IMR-90 (cell line): ENCODE results near the gene OR56B4. TPM values are rescaled to one million over a fixed set of nuclear protein-coding genes. Genes with fewer than 3 reads are reported as not detected.

Experiments used
- ATAC-seq: fragments of 200-7000 bp; cut with Tn5 transposase; 2 replicates; pipeline ENCODE4 v1.9.1; 2020; ENCODE audit warnings: low read depth, mild to moderate bottlenecking, moderate library complexity
- BruUV-seq: library from RNA; stranded (reverse); fragments of 400-500 nt; replicated peaks from 2 replicates; lab custom pipeline; 2021; lab: Mats Ljungman, UMichigan
- CTCF ChIA-PET: fragments of 300-600 bp; formaldehyde crosslinking; extraction: SDS; loops from one replicate; lab custom pipeline; 2021; ENCODE audit warnings: antibody characterized with exemption; lab: Yijun Ruan, JAX
- POLR2A ChIA-PET: fragments of 300-600 bp; sonication (Branson Sonifier 250); formaldehyde crosslinking; loops from one replicate; lab custom pipeline; 2022; ENCODE audit warnings: antibody characterized with exemption; ENCODE audit not compliant: unreplicated experiment; lab: Charles Lee
- DNase-seq: peaks from one replicate; pipeline ENCODE4 v3.0.0; 2013
- H2AFZ ChIP-seq: replicated peaks from 2 replicates; pipeline ENCODE3; 2013; ENCODE audit warnings: low read length, mild to moderate bottlenecking; ENCODE audit not compliant: poor library complexity
- H2AK5ac ChIP-seq: 2 replicates; pipeline ENCODE4 v1.6.1; 2013; ENCODE audit warnings: low read depth, low read length, inconsistent platforms
- H2AK9ac ChIP-seq: replicated peaks from 2 replicates; pipeline ENCODE3; 2013; ENCODE audit warnings: mild to moderate bottlenecking, low read depth, low read length, moderate library complexity; ENCODE audit not compliant: poor library complexity
- H2BK120ac ChIP-seq: 2 replicates; pipeline ENCODE4 v1.6.1; 2013; ENCODE audit warnings: low read depth, low read length, inconsistent platforms
- H2BK15ac ChIP-seq: 3 replicates; pipeline ENCODE4 v1.6.1; 2013; ENCODE audit warnings: low read depth, low read length, inconsistent platforms
- H2BK20ac ChIP-seq: 2 replicates; pipeline ENCODE4 v1.6.1; 2013; ENCODE audit warnings: low read depth, mild to moderate bottlenecking, inconsistent platforms, low read length, moderate library complexity
- H2BK5ac ChIP-seq: 2 replicates; pipeline ENCODE4 v1.6.1; 2013; ENCODE audit warnings: mild to moderate bottlenecking, low read depth, low read length, inconsistent platforms; ENCODE audit not compliant: poor library complexity, severe bottlenecking
- H3K14ac ChIP-seq: replicated peaks from 2 replicates; pipeline ENCODE4 v1.6.1; 2013; ENCODE audit warnings: low read depth, low read length, inconsistent platforms
- H3K18ac ChIP-seq: 2 replicates; pipeline ENCODE4 v1.6.1; 2013; ENCODE audit warnings: low read depth, low read length, control low read depth
- H3K23ac ChIP-seq: 2 replicates; pipeline ENCODE4 v1.6.1; 2013; ENCODE audit warnings: low read depth, low read length, inconsistent platforms
- H3K27ac ChIP-seq: 2 replicates; pipeline ENCODE4 v1.5.1; 2013; ENCODE audit warnings: mild to moderate bottlenecking, control low read depth, low read length; ENCODE audit not compliant: insufficient read depth
- H3K27me3 ChIP-seq: 2 replicates; pipeline ENCODE4 v1.6.1; 2013; ENCODE audit warnings: low read length; ENCODE audit not compliant: control insufficient read depth, insufficient read depth
- H3K36me3 ChIP-seq: 2 replicates; pipeline ENCODE4 v1.6.1; 2013; ENCODE audit warnings: low read length, mixed read lengths; ENCODE audit not compliant: control insufficient read depth, insufficient read depth
- H3K4ac ChIP-seq: 2 replicates; pipeline ENCODE4 v1.6.1; 2013; ENCODE audit warnings: low read depth, low read length, inconsistent platforms
- H3K4me1 ChIP-seq: 2 replicates; pipeline ENCODE4 v1.6.1; 2013; ENCODE audit warnings: low read length, mixed read lengths; ENCODE audit not compliant: control insufficient read depth, insufficient read depth
- H3K4me2 ChIP-seq: 2 replicates; pipeline ENCODE4 v1.6.1; 2013; ENCODE audit warnings: low read depth, mild to moderate bottlenecking, control low read depth, low read length, moderate library complexity
- H3K4me3 ChIP-seq: 2 replicates; pipeline ENCODE4 v1.5.1; 2013; ENCODE audit warnings: low read depth, mild to moderate bottlenecking, control low read depth, low read length, moderate library complexity; ENCODE audit not compliant: insufficient read depth
- H3K56ac ChIP-seq: 2 replicates; pipeline ENCODE4 v1.6.1; 2013; ENCODE audit warnings: low read length, inconsistent platforms; ENCODE audit not compliant: insufficient read depth; ENCODE audit errors: extremely low read depth
- H3K79me1 ChIP-seq, 2 experiments: 2 replicates each; pipeline ENCODE4 v1.6.1; 2013; ENCODE audit warnings: low read length in 2 of 2, inconsistent platforms in 1 of 2, low read depth in 1 of 2
- H3K9ac ChIP-seq: 2 replicates; pipeline ENCODE4 v1.6.1; 2013; ENCODE audit warnings: low read depth, low read length, control low read depth
- H3K9me1 ChIP-seq: 2 replicates; pipeline ENCODE4 v1.6.1; 2013; ENCODE audit warnings: low read length, inconsistent platforms; ENCODE audit not compliant: insufficient read depth
- H3K9me3 ChIP-seq: 2 replicates; pipeline ENCODE4 v1.6.1; 2013; ENCODE audit warnings: low read length; ENCODE audit not compliant: control insufficient read depth, insufficient read depth
- H4K20me1 ChIP-seq: 2 replicates; pipeline ENCODE4 v1.6.1; 2013; ENCODE audit warnings: low read length, inconsistent platforms; ENCODE audit not compliant: insufficient read depth
- H4K5ac ChIP-seq: 2 replicates; pipeline ENCODE4 v1.6.1; 2013; ENCODE audit warnings: mild to moderate bottlenecking, low read depth, low read length, control low read depth
- H4K8ac ChIP-seq, 2 experiments: 2 replicates each; pipeline ENCODE4 v1.6.1; 2013; ENCODE audit warnings: low read depth in 2 of 2, low read length in 2 of 2, control low read depth in 1 of 2, inconsistent platforms in 1 of 2
- H4K91ac ChIP-seq: 2 replicates; pipeline ENCODE4 v1.6.1; 2013; ENCODE audit warnings: low read depth, low read length, inconsistent platforms; ENCODE audit not compliant: insufficient read depth
- BHLHE40 ChIP-seq: fragments of 150-350 bp; IDR thresholded peaks from 2 replicates; pipeline ENCODE4 v1.6.1; 2016; ENCODE audit warnings: mild to moderate bottlenecking, low read depth, low read length
- CEBPB ChIP-seq: IDR thresholded peaks from 2 replicates; pipeline ENCODE4 v1.6.1; 2012; ENCODE audit warnings: low read depth, low read length, improper control_type of control experiment
- MAFK ChIP-seq: IDR thresholded peaks from 2 replicates; pipeline ENCODE4 v1.6.1; 2012; ENCODE audit warnings: low read depth, low read length, improper control_type of control experiment
- MAZ ChIP-seq: IDR thresholded peaks from 2 replicates; pipeline ENCODE4 v1.6.1; 2012; ENCODE audit warnings: low read depth, mild to moderate bottlenecking, low read length, improper control_type of control experiment, moderate library complexity, borderline replicate concordance
- NFE2L2 ChIP-seq: fragments of 150-350 bp; IDR thresholded peaks from 2 replicates; pipeline ENCODE4 v1.6.1; 2016; ENCODE audit warnings: low read depth, mild to moderate bottlenecking, low read length
- RAD21 ChIP-seq: IDR thresholded peaks from 2 replicates; pipeline ENCODE4 v1.6.1; 2012; ENCODE audit warnings: low read length, improper control_type of control experiment
- RCOR1 ChIP-seq: IDR thresholded peaks from 2 replicates; pipeline ENCODE4 v1.6.1; 2012; ENCODE audit warnings: mild to moderate bottlenecking, low read length, improper control_type of control experiment; ENCODE audit not compliant: insufficient replicate concordance
- RFX5 ChIP-seq: IDR thresholded peaks from 2 replicates; pipeline ENCODE4 v1.8.0; 2012; ENCODE audit warnings: low read depth, mild to moderate bottlenecking, low read length, moderate library complexity
- SMC3 ChIP-seq: fragments of 150-350 bp; IDR thresholded peaks from 2 replicates; pipeline ENCODE4 v1.6.1; 2016; ENCODE audit warnings: low read depth, mild to moderate bottlenecking, antibody characterized with exemption, low read length, moderate library complexity
- WGBS, 2 experiments: methylation state at CpG; one replicate each; pipeline versions ENCODE4 v1.1.5 to v1.1.7; 2013; ENCODE audit warnings: missing lambda C conversion rate in 2 of 2; ENCODE audit not compliant: insufficient read length in 1 of 2; ENCODE audit errors: extremely low coverage in 2 of 2; 5-methylcytosine and 5-hydroxymethylcytosine counted together
- dilution Hi-C: fragments of 300-500 bp; cut with HindIII; formaldehyde crosslinking; loops from one replicate; pipeline ENCODE4 v1.14.3; 2018; ENCODE audit warnings: low sequenced_read_pairs; ENCODE audit not compliant: unreplicated experiment
- in situ Hi-C: fragments of 300-500 bp; cut with MboI; formaldehyde crosslinking; loops from 3 replicates; pipeline ENCODE4 v1.14.3; 2019; ENCODE audit warnings: low sequenced_read_pairs, inconsistent platforms, mixed read lengths
- intact Hi-C: fragments of 100-400 bp; cut with micrococcal nuclease; formaldehyde crosslinking; loops from 2 replicates; pipeline ENCODE4 v1.10.0; 2022
- polyA plus RNA-seq, 3 experiments: library from polyadenylated mRNA; depleted of rRNA; stranded (reverse); fragments of >200 nt; gene quantifications; 2 replicates each; pipeline ENCODE4 v1.2.3, GENCODE V29; 2012; ENCODE audit warnings: low replicate concordance in 1 of 3
- total RNA-seq: library from RNA; depleted of rRNA; stranded (reverse); fragments of >200 nt; gene quantifications from 2 replicates; pipeline ENCODE4 v1.2.3, GENCODE V29; 2012
- TF ChIP-seq, protein P1 (sequence below): conservative IDR thresholded peaks from 2 replicates; pipeline ENCODE4 v1.5.1; 2012; ENCODE audit warnings: mild to moderate bottlenecking, low read depth, low read length, improper control_type of control experiment
- TF ChIP-seq, protein P2 (sequence below): fragments of 150-350 bp; IDR thresholded peaks from 2 replicates; pipeline ENCODE4 v1.6.1; 2017; ENCODE audit warnings: mild to moderate bottlenecking, antibody characterized with exemption, low read length, low read depth

The OR56B4 gene
- total and polyA plus RNA-seq, 2 of the 4 experiments (the other 2 are of a cell fraction) = not detected

DNA sequence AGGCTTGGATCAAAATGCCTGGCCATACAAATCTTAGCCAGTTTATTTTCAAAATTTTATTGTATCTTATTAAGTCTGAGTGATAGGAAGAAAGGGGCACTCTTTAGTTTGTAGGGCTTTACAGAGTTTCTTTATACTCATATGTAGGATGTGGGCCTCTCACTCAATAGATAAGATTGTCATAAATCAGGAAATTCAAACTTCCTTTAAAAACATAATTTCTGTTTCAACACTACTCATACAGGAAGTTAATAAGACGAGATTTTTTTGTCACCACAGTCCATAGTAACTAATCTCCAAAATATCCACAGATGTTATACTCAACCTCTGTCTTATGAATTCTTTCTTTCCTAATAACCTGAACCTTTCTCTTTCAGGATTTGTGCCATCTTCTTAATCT, 13.3 kb upstream of the OR56B4 start:
- dilution Hi-C loops = no loop called here
- Histone ChIP-seq H2AFZ (no peak overlapping the region), H3K4me3 (no peak overlapping the region), H3K79me1 (no peaks in the 10 kb centered on the region), H3K18ac (no peak overlapping the region), H2AK5ac (no peak overlapping the region), H3K27ac (no peak overlapping the region), H4K5ac (no peak overlapping the region), H3K4me2 (no peak overlapping the region), H3K4me1 (no peaks in the 10 kb centered on the region), H3K56ac (no peak overlapping the region), H3K4ac (no peak overlapping the region), H2AK9ac (no peak overlapping the region), H3K27me3 (no peaks in the 10 kb centered on the region), H2BK15ac (no peak overlapping the region), H3K14ac (no peak overlapping the region), H2BK5ac (no peak overlapping the region), H3K9me1 (no peaks in the 10 kb centered on the region), H2BK120ac (no peak overlapping the region), H3K9me3 (peaks cover 2% of the 10 kb centered on the region; the same call in 1 of the 2 replicates), H4K91ac (no peak overlapping the region), H3K36me3 (no peaks in the 10 kb centered on the region), H4K20me1 (no peaks in the 10 kb centered on the region), H3K23ac (no peak overlapping the region), H4K8ac (no peak overlapping the region), H3K9ac (no peak overlapping the region), H2BK20ac (no peak overlapping the region)
- WGBS, 2 experiments = no CpG with 5 or more reads among the region's 1 CpG
- no TSS peak for BruUV-seq
- CTCF ChIA-PET = no interaction called here
- no peak for ATAC-seq
- POLR2A ChIA-PET = no interaction called here
- DNase-seq = no peak
- in situ Hi-C loops = no loop called here
- TF ChIP-seq, protein P1, sequence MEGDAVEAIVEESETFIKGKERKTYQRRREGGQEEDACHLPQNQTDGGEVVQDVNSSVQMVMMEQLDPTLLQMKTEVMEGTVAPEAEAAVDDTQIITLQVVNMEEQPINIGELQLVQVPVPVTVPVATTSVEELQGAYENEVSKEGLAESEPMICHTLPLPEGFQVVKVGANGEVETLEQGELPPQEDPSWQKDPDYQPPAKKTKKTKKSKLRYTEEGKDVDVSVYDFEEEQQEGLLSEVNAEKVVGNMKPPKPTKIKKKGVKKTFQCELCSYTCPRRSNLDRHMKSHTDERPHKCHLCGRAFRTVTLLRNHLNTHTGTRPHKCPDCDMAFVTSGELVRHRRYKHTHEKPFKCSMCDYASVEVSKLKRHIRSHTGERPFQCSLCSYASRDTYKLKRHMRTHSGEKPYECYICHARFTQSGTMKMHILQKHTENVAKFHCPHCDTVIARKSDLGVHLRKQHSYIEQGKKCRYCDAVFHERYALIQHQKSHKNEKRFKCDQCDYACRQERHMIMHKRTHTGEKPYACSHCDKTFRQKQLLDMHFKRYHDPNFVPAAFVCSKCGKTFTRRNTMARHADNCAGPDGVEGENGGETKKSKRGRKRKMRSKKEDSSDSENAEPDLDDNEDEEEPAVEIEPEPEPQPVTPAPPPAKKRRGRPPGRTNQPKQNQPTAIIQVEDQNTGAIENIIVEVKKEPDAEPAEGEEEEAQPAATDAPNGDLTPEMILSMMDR = no peak
- no peak for TF ChIP-seq MAZ
- no peak for TF ChIP-seq NFE2L2
- no peak for TF ChIP-seq RAD21
- TF ChIP-seq SMC3 = no peak
- TF ChIP-seq RCOR1 = no peak
- no peak for TF ChIP-seq BHLHE40
- TF ChIP-seq, protein P2, sequence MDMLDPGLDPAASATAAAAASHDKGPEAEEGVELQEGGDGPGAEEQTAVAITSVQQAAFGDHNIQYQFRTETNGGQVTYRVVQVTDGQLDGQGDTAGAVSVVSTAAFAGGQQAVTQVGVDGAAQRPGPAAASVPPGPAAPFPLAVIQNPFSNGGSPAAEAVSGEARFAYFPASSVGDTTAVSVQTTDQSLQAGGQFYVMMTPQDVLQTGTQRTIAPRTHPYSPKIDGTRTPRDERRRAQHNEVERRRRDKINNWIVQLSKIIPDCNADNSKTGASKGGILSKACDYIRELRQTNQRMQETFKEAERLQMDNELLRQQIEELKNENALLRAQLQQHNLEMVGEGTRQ = no peak
- TF ChIP-seq RFX5 = no peak
- TF ChIP-seq MAFK = no peak
- no peak for TF ChIP-seq CEBPB
- intact Hi-C loops = no loop called here
